GM19240 (cell line): ENCODE results near the gene LAMB4.
A peak's percentile ranks its signal among the peaks of the same experiment; 100 is the strongest.

Source experiments
- DNase-seq: peaks from one replicate; pipeline ENCODE4 v3.0.0; 2011; ENCODE audit warnings: low spot score; ENCODE audit not compliant: insufficient read length

Gene LAMB4

DNA sequence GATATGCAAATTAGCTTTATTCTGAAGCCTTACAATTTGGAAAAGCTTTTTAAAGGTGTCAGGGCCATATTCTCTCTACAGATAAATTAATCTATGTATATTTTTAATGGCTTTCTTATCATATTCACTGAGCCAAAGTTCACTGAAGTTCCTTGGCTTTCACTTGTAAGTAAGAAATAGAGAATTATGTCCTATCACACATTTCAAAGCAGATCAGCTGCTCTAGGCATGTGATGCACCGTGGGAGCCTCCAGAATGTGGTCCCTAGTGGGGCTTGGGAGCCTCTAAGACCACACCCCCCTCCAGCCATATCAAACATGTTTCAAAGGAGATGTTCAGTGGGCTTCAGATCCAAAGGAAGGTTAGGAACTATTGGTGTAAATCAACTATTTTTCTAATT lies 51.5 kb downstream of the LAMB4 start:
- DNase-seq, result no peak

DNA sequence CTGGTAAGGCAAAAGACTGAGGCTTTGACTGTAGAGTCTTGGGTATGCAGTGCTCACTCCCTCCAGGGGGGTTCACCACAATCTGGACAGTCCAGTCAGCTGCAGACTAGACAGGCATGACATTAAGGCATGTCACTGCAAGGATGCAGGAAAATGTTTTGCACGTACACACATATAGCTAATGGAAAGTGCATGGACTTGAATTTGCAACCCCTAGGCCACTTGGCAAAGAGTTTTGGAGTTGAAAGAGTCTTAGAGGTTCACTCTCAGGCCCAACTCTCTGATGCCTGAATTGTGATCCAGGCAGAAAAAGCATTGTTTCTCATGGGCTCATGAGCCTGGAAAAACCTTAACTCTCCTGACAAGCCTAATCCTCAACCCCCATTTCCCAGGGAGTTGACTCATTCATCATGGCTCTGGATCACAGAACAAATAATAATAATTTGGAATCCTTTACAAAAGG lies 51.9 kb downstream of the LAMB4 start:
- DNase-seq, result no peak

DNA sequence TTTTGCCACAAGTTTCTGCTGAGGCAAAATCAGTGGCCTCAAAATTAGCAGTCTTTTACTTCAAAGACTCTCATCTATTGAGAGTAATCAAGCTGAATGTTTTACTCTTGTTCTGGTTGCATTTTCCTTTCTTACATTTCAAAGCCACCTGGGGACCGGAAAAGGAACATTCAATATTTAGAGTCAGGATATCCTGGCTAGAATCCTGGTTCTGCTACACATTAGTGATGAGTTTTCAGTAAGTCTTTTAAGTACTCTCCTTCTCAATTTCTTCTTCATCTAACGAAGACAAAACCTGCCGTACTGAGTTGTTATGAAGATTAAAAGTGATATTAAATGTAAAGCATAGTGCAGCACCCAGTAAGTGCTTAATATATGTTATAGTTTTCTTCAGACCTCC lies 52.5 kb downstream of the LAMB4 start:
- no peak for DNase-seq

DNA sequence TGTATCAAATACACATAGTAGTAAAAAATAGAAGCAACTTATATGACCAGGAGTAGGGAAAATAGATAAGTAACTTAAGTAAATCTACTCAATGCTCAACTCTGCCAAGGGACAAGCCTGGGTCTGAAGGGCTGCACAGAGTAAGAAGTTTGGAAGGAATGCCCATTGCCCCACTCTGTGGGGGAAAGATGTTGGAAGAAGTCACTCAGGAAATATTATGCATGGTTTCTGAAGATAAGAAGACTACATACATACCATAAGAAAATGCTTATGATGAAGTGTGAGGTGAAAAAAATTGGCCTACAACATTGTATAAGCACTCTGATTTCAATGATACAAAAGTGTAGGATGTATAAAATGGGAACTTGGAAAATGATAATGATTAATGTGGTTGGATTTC lies 54.0 kb downstream of the LAMB4 start:
- DNase-seq, result no peak

DNA sequence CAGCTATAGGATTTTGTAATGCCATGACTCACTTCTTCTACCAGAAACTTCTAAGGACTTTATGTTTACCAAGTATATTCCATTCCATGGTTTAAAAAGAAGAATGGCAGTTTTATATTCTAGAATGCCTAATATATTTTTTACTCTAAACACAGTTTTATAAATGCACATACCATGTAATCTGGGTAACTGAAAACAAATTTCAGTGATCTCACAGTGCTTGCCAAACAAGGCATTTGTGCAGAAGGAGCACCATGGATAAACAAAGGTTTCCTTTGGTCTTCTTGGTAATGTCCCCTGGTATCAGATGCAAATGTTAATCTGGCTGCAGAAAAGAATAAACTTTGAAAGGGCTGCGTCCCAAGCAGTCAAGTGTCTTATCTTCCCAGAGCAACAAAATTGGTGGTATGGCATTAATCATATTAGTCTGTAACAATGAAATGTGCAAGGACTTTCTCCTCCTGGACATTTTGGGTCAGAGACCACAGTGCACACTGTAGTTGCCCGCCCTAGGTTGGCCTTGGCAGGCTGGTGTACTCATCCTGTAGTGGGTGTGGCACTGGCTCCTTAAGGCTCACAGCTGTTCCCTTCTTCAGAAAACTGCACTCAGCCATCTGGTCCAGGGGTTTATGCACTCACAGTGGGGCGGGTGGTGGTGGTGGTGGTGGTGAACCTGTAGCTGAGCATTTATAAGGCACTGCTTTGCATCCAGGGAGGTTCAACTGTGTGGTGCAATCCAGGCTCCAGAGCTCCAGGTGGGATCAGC lies 56.7 kb downstream of the LAMB4 start:
- no peak for DNase-seq

DNA sequence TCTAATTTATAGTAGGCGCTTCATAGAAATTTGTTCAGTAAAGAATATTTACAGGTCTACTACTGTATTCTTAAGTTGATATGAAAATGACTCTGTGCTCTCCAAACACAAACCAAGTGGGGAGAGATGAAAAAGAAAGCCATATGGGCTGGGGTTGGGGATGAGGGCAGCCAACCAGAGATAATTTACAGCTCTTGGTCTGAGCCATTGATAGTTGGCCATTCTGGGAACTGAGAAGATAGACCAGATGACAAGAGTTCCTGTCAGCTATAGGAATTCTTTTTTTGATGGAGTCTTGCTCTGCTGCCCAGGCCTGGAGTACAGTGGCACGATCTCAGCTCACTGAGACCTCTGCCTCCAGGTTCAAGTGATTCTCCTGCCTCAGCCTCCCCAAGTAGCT lies 57.4 kb downstream of the LAMB4 start:
- DNase-seq, result no peak

DNA sequence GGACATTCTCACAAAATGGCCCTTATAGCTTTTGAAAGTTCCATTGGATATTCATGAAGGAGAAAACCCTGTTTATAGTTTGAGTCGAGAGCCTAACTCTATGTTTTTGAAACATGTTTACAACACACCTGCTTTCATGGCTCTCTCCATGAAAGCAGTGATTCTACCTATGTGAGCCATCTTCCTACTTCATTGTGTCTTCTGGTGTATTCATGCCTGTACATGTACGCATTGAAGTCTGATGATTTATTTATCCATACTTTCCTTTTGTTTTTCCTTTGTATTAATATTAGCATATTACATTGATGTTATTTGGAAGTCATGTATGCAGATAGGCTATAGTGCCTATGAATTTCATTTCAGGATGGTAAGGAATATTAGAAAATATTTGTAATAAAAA lies 58.0 kb downstream of the LAMB4 start:
- DNase-seq, result no peak

DNA sequence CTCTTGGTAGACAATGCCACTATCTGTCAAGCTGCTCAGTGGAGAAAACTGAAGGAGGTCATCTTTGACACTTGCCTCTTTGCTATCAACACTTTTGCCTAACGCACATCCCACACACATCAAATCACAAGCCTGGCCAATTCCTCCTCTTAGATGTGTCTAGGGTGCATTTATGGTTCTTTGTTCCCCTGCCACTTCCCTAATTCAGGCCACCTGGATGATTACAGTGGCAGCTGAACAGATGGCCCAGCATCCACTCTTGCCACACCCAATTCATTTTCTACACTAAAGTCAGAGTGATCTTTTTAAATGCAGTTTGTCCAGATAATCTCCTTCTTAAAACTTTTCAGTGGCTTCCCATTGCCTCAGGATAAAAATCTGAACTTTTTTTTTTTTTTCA lies 58.6 kb downstream of the LAMB4 start:
- DNase-seq, result no peak

DNA sequence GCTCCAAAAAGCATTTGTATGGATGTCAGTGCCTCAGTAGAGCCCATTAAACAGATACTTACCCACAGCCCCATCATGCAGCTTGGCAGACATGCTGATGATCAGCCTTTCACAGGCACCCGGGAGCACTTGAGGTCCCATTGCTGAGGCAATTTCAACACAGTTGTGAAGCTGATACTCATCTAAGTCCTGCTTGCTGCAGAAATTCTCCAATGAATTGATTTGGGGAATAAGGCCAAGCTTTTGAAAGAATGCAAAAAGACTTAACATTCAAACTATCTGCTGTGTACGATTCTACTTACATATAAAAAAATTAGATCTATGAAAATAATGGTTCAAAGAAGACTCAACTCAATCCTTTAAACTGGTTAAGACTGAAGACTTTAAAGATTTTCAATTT lies 60.5 kb downstream of the LAMB4 start:
- DNase-seq, result no peak

DNA sequence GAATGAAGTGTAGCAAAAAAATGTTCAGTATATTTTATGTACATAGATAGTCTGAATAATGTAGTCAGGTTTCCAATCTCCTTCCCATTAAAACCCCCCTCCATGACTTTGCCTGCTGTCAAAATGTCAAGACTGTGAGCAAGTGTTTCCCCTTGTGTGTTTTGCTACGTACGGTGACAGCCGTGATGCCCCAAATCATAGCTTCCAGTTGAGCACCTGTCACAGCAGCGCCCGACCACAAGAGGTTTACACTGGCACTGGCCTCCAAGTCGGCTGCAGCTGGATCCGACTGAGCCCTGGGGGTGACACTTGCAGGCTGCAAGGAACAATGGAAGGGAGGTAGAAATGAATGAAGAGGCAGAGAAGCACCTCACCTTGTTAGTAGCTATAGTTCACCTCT lies 62.3 kb downstream of the LAMB4 start:
- no peak for DNase-seq

DNA sequence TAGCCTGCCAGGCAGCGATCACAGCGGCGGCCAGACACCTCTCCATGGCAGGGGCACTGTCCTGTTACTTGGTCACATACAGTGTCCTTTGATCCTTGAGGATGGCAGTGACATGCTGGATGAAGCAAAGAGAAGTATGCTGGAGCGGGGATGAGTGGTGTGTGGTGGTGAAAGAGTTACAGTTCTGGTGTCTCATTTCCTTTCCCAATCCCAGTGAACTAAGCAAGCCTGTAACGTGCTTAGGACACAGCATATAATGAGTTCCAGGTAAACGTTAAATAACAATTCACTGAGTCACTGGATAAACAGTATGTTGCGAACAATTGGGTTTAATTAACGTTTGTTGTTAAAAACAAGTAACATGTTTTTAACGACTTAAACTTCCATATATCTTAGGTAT lies 63.7 kb downstream of the LAMB4 start:
- no peak for DNase-seq

DNA sequence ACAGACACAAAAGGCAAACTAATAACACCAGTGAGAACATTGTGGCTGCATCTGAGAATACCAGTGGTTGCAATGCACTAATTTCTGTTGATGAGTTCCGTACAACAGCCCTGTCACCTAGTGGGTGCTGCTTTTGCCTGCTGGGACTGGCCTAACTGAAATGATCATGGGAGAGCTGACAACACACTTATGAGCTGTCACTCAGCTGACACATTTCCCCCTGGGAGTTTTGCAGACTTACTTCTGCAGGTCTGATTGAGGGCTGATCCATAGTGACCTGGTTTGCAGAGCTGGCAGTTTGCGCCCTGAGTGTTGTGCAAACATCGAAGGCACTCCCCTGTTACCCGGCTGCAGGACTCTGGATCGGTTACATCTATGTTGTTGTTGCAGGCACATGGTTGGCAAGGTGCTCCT lies 66.6 kb downstream of the LAMB4 start:
- DNase-seq, result peak; percentile 6

DNA sequence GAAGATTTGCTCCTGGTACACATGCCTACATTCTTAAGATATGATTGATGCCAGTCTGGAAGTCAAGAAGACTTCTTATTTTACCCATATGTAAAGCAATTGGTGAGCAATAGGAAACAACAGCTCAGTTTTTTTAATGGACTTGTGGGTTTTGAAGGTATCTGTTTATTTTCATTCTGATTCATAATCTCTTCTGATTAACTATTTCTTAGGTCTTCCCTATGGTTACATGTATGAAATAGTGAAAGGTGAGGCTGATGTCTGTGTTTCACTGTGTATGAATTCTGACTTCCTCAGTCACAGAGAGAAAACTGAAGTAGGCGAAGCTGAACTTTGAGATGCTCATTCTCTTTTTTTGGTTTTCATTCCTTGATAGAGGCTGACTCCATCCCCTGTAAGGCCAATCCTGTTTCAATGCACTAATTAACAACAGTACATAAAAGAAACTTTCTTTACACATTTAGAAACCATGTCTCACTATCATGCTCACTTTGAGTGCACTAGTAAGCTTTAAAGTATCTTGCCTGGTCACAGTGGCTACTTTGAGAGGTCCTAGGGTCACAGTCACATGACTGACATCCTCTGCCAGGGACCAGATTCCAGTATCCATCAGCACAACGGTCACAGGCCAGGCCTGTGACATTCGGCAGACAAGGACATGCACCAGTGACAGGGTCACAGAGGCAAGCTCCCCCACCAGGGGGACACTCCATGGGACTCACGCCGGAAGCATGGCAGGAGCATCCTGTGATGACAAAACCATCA lies 67.7 kb downstream of the LAMB4 start:
- DNase-seq, result no peak

DNA sequence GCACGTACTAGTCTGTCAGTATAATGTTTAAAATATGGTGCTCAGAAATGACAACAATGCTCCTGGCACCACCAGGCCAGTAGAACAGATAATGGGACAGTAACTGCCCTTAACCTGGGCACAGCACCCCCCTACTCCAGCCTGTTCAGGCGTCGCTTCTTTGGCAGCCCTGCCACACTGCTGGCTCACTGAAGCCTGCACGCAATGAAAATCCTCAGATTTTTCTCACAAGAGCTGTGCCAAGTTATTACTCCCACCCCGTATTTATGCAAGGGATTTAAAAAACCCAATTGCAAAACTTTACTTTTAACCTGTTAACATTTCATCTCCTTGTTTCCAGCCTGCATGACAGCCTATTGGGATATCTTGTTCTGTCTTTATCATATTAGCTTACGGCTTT lies 70.6 kb downstream of the LAMB4 start:
- DNase-seq, result no peak

DNA sequence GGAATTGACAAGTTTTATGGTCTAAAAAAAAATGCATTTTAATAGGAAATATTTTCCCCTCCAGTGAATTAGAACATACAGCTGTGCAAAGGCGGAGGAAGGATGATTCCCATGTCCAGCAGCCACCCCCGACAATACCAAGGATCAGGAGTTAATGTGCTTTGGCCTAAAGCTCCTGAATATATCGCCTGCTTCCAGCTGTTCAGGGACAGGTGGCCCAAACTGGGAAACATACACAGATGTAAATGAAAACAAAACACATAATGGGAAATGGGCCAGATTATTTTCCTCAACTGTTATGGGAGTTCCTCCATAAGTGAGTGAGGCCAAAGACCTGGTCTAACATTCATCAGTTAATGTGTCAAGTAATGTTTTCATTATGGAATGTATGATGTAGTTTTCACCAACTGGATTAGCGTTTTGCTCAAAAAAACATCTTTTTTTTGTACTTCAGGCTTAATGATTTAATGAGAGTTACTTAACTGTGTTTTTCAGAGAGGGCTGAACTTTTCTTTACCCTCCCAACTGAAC lies 72.1 kb downstream of the LAMB4 start:
- DNase-seq, result no peak

DNA sequence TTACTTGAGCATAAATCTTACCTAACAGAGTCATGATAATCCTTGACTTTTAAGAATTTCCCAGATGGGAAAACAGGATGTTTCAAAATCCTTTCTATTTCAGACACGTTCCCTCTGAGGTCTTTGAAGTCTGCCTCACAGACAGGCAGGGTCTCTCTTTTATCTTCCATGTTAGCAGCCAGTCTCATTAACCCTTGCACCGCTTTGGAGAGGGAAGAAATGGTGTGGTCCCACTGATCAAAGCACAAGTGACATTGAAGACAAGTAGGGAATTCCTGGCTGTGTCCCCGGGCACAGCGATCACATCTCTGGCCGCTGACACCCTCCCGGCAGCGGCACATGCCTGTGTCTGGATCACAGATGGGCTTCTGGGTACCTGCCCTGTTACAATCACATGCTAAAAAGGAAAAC lies 74.5 kb downstream of the LAMB4 start:
- no peak for DNase-seq

DNA sequence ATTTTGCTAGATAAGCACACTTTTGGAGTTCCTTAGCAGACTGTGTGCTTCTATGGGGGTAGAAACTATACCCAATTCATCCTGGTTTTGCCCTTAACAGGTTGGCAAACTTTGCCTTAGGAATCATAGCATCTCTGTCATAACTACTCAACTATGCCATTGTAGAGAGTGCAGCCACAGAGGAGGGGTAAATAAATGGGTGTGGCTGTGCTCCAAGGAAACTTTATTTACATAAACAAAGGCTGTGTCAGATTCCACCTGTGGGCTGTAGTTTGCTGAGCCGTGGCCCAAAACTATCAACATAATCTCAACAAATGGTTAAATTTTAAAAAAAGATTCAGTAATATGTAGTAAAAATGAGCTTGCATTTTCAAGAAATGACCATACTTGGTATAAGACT lies 75.6 kb downstream of the LAMB4 start:
- no peak for DNase-seq

DNA sequence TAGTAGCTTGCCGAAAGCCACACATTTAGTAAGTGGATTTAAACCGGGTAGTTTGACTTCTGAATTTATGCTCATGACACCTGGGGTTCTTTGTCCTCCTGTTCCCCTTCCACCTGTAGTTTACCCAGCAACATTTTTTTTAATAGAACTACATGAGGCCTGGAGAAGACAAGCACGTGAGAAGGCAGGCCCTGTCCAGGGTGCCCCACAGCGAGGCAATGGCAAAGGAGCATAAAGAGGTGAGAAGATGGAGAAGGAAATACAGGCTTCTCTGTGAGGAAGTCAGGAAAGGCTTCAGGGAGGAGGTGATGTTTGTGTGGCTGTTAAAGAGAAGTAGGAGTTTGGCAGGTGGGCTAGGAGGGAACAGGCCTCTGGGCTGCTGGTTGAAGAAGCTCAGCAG lies 76.9 kb downstream of the LAMB4 start:
- no peak for DNase-seq

DNA sequence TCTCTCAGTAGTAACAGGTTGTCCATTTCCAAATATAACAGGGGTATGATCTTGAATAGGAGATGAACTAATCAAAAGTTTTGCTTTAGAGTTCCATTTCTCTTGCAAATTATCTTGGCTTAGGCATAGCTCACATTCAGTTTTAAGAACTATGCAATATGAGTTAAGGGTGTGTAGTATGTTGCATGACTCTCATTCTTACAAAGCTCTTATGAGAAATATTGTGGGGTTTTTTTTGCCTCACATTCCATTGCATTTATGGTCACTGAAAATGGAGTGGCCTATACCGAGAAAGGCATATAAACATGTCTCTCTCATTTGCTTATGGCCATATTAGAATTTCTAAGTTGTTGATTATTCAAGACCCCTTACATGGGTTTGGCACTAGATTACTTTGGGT lies 78.7 kb downstream of the LAMB4 start:
- no peak for DNase-seq

DNA sequence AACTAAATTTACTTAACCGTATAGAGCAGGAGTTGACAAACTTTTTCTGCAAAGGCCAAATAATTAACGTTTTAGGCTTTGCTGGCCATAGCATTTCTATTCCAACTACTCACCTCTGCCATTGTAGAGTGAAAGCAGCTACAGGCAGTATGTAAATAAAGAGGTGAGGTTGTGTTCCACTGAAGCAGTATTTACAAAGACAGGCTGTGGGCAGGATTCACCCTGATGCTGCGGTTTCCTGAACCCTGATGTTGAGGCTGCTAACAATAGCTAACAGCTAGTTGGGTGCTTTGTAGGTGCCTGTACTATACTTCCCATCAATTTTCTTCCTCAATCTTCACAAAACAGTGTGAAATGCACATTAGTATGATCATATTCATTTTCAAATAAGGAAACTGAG lies 80.2 kb downstream of the LAMB4 start:
- no peak for DNase-seq

DNA sequence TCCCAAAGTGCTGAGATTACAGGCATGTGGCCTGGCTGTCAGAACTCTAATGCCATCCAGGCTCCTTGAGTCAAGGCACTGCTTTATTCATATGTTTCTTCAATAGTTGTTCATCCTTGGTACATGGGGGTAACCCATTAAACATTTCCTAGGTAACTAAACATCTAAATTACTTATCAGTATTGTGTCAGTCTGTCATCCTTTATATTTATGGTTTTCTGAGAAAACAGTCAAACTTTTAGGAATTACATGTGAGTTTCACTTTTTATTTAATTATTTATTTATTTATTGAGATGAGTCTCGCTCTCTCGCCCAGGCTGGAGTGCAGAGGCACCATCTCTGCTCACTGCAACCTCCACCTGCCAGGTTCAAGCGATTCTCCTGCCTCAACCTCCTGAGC lies 81.7 kb downstream of the LAMB4 start:
- no peak for DNase-seq

DNA sequence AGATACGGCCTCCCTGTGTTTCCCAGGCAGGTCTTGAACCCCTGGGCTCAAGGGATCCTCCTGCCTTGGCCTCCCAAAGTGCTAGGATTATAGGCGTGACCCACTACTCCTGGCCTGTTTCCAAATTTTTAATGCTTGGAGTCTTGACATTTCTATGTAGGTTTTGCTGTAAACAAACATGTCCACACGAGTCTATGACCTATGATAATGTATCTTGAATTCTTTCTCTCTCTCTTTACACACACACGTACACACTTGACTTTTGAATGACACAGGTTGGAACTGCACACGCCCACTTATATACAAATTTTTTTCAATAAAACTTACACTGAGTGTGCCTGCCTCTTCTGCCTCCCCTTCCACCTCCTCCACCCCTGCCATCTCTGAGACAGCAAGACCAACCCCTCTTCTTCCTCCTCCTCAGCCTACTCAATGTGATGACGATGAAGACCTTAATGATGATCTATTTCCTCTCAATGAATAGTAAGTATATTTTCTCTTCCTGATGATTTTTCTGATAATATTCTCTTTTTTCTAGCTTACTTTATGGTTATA lies 83.1 kb downstream of the LAMB4 start:
- DNase-seq, result no peak
